ENCODE data around the gene CFAP100. TPM values are rescaled to one million over a fixed set of nuclear protein-coding genes. Genes with fewer than 3 reads are reported as not detected.

Gene CFAP100
- total RNA-seq, 1 donor from 2014 or later = 4.3 TPM

- TF ChIP-seq CTCF (conservative IDR thresholded peaks at IDR 0.05) = no peak
- Mint-ChIP-seq H3K27me3 (no peaks in the 10 kb centered on the region), H3K4me1 (ENCODE audit: unreplicated experiment) (peaks cover 2% of the 10 kb centered on the region), H3K36me3 (peaks cover 3% of the 10 kb centered on the region), H3K27ac (no peak overlapping the region), H3K9me3 (no peaks in the 10 kb centered on the region), H3K4me3 (no peak overlapping the region)
- DNase-seq (ENCODE audit: extremely low spot score, unreplicated experiment) = no peak
These were observed 39.0 kb downstream of the CFAP100 start for GRCh38 chr3:126433496-126434263.

GRCh38 chr3:126434264-126434590 is 39.5 kb downstream of the CFAP100 start:
- Mint-ChIP-seq H3K9me3 (no peaks in the 10 kb centered on the region), H3K27ac (peak overlapping the region; percentile 46), H3K27me3 (no peaks in the 10 kb centered on the region), H3K4me1 (ENCODE audit: unreplicated experiment) (peaks cover 8% of the 10 kb centered on the region), H3K4me3 (no peak overlapping the region), H3K36me3 (peaks cover 7% of the 10 kb centered on the region)
- no peak for TF ChIP-seq CTCF (conservative IDR thresholded peaks at IDR 0.05)
- DNase-seq (ENCODE audit: extremely low spot score, unreplicated experiment) = no peak

GRCh38 chr3:126434931-126435411 is 40.3 kb downstream of the CFAP100 start:
- DNase-seq (ENCODE audit: extremely low spot score, unreplicated experiment) = no peak
- no peaks in the 10 kb centered on the region for H3K9me3 Mint-ChIP-seq
- no peak overlapping the region for H3K27ac Mint-ChIP-seq
- H3K4me3 Mint-ChIP-seq = no peak overlapping the region
- H3K4me1 Mint-ChIP-seq (ENCODE audit: unreplicated experiment) = peaks cover 9% of the 10 kb centered on the region
- H3K36me3 Mint-ChIP-seq = peaks cover 8% of the 10 kb centered on the region
- no peak for TF ChIP-seq CTCF (conservative IDR thresholded peaks at IDR 0.05)
- no peaks in the 10 kb centered on the region for H3K27me3 Mint-ChIP-seq

- peaks cover 8% of the 10 kb centered on the region for H3K36me3 Mint-ChIP-seq
- H3K4me1 Mint-ChIP-seq (ENCODE audit: unreplicated experiment) = peaks cover 9% of the 10 kb centered on the region
- no peak overlapping the region for H3K4me3 Mint-ChIP-seq
- H3K9me3 Mint-ChIP-seq = no peaks in the 10 kb centered on the region
- no peak for TF ChIP-seq CTCF (conservative IDR thresholded peaks at IDR 0.05)
- H3K27ac Mint-ChIP-seq = no peak overlapping the region
- H3K27me3 Mint-ChIP-seq = no peaks in the 10 kb centered on the region
- DNase-seq (ENCODE audit: extremely low spot score, unreplicated experiment) = no peak
These were observed 41.0 kb downstream of the CFAP100 start for GRCh38 chr3:126435456-126436315.

- DNase-seq (ENCODE audit: extremely low spot score, unreplicated experiment) = no peak
- H3K27ac Mint-ChIP-seq = no peak overlapping the region
- H3K4me1 Mint-ChIP-seq (ENCODE audit: unreplicated experiment) = peaks cover 9% of the 10 kb centered on the region
- no peaks in the 10 kb centered on the region for H3K9me3 Mint-ChIP-seq
- no peaks in the 10 kb centered on the region for H3K27me3 Mint-ChIP-seq
- TF ChIP-seq CTCF (conservative IDR thresholded peaks at IDR 0.05) = no peak
- peaks cover 8% of the 10 kb centered on the region for H3K36me3 Mint-ChIP-seq
- H3K4me3 Mint-ChIP-seq = no peak overlapping the region
These were observed 42.4 kb downstream of the CFAP100 start for GRCh38 chr3:126436826-126437717.

Measured in type B pancreatic cell (in vitro differentiated cells).